COR-L47 (cell line): ENCODE measurements around the gene PES1.
"Not testable (repeated sequence)": the region's sequence is repeated elsewhere in the genome, so short reads cannot be mapped to it uniquely, and the experiment has no call there.

Experiments used
- DNase-seq: peaks from one replicate; lab custom pipeline; 2025; lab: John Stamatoyannopoulos, UW

Gene PES1

DNA sequence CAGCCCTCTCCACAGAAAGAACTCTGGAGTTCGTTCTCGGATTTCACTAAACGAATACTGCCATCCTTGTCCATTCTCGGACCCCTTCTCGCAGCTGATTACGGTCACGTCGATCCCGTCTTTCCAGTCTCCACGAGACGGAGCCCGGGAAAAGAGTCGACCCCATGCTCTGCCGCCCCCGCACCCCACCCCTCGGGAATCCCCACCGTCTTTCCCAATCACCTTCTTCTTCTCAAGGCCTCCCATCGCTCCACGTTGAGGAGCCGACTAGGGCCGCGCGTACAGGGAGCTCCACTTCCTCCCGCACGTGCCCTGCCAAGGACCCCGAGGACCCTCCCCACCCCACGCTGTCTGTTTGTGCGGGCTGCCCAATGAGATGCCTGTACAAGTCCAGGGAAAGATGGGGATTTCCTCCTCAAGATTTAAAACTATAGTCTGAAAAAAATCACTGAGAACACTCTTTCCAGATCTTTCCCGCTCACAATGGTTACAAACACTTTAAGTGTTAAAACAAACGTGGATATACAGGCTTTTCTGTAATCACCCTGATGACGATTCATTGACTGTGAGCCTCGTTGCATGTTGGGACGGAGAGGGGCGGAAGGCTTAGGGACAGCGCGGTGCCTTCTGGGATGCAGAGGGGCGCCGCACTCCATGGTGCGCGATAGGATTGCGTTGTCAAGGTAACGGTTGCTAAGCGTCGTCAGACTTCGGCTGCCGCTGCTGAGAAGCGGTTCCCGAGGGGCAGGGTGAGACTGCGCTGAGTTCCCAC, at the start of gene PES1:
Gene PES1 (minus strand): TSS at position 323 of the 772 bp plus-strand sequence. CDS start 77 bp downstream, at position 246.
- peak; percentile 99 for DNase-seq

DNA sequence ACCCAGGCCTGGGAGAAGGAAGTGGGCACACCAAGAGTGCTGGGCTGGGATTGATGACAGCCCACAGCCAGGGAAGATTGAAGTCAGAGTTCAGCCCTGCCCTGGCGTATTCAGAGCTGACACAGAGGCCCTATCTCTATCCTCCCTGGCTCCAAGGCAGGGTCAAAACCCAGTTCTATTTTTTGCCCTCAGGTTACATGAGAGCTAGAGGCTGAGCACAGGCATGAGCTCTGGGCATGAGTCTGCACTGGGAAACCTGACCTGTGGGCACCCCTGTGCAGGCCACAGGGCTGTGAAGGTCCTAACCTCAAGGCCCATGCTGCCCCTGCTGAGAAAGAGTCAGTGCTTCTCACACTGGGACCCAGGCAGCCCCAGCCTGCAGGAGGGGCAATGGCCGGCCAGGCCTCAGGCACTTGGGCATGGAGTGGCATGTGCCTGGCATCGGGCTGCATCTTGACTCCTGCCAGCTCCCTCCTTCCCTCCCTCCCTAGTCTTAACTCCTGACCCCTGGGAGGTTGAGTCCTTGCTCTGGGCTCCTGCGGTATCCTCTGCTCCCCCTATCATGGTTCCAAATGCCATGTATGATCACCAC, 49.2 kb upstream of the PES1 start:
- DNase-seq, result no peak

DNA sequence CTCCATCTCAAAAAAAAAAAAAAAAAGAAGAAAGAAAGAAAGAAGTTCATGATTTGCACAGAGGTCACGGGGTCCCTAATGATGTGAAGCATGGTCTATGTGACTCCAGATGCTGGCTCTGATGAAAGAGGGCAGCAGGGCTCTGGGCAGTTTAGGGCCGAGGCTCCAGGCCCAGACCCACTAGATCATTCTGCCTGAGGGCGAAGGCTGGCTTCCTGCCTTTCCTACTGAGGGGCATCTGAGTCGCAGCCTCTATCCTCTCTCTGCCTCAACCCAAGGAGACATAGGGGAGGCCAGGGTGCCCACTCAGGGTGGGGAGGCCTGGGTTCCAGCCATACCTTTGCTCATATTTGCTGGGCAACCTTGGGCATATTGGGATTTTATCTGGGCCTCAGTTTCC, 48.7 kb upstream of the PES1 start:
- DNase-seq, result no peak

DNA sequence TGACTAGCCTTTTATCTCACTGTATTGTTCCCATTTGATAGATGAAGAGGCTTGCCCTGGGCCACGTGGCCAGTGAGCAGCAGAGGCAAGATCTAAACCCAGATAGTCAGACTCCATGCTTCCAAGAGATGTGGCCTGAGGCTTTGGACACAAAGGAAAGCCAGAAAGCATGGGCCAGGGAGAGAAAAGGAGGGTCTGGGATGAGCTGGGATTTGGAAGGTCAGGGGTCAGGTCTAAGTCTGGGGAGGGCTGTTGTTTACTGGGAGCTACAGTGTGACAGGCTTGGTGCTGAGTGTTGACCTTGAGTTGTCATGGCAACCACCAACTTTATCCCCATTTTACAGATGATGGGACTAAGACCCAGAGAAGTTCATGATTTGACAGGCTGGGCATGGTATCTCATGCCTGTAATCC, 46.0 kb upstream of the PES1 start:
- no peak for DNase-seq

DNA sequence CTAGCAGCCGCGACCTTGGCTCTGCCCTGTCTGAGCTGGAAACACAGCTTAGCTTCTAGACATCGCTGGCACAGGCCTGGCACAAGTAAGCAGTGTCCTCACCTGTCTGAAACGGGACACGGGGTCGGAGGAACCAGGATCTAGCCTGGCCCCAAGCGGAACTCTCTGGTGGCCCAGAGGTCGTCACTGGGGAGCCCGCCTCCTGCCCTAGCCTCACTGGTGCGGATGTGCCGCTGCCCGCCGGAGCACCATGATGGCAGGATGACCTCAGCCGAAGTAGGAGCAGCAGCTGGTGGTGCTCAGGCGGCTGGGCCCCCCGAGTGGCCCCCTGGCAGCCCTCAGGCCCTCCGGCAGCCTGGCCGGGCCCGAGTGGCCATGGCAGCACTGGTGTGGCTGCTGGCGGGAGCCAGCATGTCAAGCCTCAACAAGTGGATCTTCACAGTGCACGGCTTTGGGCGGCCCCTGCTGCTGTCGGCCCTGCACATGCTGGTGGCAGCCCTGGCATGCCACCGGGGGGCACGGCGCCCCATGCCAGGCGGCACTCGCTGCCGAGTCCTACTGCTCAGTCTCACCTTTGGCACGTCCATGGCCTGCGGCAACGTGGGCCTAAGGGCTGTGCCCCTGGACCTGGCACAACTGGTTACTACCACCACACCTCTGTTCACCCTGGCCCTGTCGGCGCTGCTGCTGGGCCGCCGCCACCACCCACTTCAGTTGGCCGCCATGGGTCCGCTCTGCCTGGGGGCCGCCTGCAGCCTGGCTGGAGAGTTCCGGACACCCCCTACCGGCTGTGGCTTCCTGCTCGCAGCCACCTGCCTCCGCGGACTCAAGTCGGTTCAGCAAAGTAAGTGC, 44.7 kb upstream of the PES1 start:
- no peak for DNase-seq

DNA sequence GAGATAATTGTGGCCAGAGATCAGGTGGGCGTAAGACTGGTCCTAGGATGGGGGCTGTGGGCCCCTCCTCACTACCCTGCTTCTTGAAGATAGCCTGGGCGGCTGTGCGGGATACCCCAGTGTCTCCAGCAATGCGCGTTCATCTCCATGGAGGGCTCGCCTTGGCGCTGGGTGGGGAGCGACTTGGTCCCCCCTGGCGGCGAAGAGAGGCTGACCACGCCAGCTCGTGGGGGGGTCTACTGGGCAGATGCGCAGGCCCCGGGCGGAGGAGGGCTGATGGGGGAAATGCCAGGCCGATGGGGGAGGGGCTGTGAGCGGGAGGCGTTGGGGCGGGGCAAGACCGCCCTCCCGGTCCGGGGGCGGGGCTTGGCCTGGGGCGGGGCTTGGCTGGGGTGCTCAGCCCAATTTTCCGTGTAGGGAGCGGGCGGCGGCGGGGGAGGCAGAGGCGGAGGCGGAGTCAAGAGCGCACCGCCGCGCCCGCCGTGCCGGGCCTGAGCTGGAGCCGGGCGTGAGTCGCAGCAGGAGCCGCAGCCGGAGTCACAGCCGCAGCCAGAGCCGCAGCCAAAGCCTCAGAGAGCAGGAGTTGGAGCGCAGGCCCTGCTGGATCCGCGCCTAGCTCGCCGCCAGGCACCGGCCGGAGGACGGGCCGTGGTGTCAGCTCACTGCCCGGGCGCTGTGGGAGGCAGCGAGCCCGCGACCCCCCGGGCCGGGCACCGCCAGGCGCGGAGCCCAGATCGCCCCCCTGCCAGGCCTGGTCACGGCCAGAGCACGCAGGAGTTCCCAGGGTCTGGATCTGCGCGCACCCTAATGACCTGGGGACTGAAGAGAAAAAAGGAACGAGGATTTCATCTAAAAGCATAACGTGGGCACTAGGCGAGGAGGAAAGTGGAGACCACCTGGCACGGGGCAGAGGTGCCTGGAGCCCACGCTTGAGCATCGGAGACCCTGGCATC, 43.8 kb upstream of the PES1 start, which contains the start of gene SLC35E4:
Gene SLC35E4 (plus strand): TSS at position 509 of the 953 bp plus-strand sequence. CDS start 670 bp downstream, outside the sequence.
- DNase-seq, result peak; percentile 85

DNA sequence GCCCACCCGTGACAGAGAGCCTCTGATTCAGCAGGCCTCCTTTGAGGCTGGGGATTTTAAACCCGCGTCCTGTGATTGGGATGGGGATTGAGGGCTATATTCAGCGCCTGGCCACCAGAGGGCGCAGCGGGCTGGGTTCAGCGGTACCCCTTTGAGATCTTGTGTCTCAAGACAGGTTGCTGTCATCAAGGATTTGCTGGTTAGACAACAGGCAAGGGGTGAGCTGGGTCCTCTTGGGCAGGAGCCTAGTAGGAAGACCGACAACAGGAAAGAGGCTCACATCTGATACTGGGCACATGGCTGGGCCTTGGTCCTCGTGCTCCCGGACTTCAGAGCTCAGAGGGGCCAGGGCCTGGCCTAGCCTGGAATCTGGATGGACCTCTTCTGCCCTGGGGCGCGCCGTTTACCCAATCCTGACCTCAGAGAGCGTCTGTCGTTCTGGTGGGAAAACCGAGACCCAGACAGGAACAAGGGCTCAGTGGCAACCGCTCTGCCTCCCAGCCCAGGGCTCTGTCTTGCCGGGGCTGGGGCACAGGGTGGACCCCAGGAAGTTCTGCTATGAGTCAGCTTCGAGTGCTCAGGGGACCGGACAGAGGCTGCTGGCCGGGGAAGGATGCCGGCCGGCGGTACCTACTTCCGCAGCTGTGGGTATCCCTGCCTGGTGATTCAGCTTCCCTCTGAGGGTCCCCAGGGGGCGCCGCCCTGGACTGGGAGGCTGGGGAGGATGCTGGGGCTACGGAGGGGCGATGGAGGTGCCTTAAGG, 42.9 kb upstream of the PES1 start:
- DNase-seq, result peak; percentile 70

DNA sequence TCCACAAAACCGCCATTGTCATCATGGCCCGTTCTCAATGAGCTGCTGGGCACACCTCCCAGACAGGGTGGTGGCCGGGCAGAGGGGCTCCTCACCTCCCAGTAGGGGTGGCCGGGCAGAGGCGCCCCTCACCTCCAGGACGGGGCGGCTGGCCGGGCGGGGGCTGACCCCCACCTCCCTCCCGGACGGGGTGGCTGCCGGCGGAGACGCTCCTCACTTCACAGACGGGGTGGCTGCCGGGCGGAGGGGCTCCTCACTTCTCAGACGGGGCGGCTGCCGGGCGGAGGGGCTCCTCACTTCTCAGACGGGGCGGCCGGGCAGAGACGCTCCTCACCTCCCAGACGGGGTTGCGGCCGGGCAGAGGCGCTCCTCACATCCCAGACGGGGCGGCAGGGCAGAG, 39.8 kb upstream of the PES1 start:
- not testable (repeated sequence) for DNase-seq

DNA sequence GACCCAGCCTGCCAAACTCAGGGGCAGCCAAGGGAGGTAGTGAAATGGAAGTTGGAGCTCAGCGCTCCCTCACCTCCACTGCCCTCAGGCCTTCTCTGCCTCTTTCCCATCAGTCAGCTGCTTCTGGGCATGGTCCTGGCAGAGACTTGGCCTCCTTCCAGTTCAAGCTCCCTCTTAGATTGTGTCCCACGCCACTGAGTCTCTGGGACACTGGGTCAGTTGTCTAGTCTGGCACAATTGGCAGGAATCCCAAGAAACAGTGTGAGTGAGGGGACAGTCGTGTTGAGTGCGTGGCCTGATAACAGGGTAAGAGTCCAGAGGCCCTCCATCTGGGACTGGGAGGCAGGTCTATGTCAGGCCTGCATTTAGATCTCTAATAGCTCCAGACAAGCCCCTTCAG, 36.8 kb upstream of the PES1 start:
- no peak for DNase-seq

DNA sequence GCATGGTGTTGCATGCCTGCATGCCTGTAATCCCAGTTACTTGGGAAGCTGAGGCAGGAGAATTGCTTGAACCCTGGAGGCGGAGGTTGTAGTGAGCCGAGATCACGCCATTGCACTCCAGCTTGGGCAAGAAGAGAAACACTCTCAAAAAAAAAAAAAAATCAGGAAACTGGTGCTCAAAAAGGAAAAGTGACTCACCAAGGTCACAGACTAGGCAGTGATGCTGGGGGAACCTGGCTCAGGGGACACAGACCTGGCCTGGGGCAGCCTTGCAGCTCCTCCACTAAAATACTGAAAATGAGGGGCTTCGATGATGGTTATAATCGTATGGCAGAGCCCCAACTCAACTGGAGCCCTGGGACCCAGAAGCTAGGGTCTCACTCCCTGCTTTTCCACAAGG, 35.8 kb upstream of the PES1 start:
- no peak for DNase-seq

DNA sequence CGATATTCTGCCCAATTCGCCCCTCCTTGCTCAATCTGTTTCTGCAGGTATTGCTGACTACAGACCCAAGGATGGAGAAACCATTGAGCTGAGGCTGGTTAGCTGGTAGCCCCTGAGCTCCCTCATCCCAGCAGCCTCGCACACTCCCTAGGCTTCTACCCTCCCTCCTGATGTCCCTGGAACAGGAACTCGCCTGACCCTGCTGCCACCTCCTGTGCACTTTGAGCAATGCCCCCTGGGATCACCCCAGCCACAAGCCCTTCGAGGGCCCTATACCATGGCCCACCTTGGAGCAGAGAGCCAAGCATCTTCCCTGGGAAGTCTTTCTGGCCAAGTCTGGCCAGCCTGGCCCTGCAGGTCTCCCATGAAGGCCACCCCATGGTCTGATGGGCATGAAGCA, 34.7 kb upstream of the PES1 start:
- DNase-seq, result no peak

DNA sequence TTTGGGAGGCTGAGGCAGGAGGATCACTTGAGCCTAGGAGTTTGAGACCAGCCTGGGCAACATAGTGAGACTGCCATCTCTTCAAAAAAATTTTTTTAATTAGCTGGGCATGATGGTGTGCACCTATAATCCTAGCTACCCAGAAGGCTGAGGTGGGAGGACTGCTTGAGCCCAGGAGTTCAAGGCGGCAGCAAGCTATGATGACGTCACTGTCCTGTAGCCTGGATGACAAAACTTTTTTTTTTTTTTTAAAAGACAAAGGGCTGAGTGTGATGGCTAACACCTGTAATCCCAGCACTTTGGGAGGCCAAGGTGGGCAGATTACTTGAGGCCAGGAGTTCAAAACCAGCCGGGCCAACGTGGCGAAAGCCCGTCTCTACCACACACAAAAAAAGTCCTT, 28.2 kb upstream of the PES1 start:
- not testable (repeated sequence) for DNase-seq

DNA sequence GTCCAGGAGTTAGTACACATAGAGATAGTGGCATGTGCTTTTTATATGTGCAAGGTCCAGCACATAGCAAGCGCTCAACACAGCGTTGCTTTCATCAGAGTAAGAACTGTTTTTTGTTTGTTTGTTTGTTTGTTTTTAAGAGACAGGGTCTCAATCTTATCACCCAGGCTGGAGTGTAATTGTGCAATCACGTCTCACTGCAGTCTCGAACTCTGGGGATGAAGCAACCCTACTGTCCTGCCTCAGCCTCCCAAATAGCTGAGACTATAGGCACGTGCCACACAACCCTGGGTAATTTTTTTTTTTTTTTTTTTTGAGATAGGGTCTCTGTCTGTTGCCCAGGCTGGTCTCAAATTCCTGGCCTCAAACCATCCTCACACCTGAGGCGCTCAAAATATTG, 26.1 kb upstream of the PES1 start:
- no peak for DNase-seq

DNA sequence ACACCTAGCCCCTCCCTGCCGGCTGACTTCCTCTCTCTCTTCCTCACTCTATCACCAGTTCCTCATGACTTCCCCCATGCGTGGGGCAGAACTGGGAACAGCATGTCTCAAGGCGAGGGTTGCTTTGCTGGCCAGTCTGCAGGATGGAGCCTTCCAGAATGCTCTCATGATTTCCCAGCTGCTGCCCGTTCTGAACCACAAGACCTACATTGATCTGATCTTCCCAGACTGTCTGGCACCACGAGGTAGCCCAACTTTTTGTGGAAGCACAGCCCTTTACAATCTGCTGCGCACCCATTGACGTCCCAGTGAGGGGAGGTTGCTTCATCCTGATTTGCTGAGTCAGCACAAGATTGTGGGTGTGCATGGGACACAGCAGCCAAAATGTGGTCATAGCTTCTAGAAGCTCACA, 23.8 kb upstream of the PES1 start:
- no peak for DNase-seq

DNA sequence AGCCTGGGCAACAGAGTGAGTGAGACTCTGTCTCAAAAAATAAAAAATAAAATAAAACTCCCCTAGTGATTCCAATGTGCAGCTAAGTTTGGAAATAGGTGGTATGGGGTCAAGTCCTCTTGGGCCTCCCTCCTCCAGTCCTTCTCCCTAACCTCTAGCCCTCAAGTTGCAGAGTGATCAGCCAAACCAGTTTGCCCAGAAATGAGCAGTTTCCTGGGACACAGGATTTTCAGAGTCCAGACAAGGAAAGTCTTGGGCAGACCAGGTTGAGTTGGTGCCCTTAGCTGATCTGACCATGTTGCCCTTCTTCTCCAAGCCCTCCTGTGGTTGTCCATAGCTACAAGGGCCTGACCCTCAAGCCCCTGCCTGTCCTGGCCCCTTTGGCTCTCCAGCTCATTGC, 23.2 kb upstream of the PES1 start:
- no peak for DNase-seq

DNA sequence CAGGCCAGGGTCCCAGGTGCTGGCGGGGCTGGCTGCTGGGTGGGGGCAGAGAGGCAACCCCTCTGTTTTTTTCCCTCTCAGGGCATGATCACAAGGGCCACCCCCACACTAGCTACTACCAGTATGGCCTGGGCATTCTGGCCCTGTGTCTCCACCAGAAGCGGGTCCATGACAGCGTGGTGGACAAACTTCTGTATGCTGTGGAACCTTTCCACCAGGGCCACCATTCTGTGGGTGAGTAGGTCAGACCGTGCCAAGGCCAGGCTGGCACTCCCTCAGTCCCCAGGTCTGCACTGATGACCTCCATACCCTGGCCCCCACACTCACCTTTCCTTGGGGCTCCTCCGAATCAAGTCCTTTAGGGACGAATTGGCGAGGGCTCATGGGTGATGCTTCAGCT, 22.6 kb upstream of the PES1 start:
- no peak for DNase-seq

DNA sequence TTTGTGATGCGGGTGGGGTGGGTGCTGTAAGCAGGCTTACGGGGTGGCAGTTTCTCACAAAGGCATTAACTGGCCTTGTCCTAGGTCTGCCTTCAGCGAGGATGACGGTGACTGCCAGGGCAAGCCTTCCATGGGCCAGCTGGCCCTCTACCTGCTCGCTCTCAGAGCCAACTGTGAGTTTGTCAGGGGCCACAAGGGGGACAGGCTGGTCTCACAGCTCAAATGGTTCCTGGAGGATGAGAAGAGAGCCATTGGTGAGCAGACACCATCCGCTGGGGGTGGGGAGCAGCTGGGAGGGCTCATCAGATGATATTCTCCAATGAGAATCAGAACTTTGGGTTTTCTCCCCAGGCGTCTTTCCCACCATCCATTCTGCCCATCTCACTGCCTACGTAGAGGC, 21.1 kb upstream of the PES1 start:
- no peak for DNase-seq

DNA sequence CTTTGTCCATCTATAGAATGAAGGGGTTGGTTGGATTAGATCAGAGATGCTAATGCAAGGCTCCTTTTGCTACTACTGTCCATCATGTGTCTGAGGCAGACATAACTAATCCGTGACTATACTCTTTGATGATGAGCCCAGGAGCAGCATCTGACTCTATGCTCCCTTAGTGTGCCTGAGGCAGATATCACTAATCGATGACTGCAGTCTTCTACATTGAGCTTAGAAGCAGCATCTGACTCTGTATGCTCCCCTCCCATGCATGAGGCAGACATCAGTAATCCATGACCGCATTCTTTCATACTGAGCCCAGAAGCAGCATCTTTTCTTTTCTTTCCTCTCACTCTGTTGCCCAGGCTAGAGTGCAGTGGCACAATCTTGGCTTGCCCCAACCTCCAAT, 19.5 kb upstream of the PES1 start:
- no peak for DNase-seq

DNA sequence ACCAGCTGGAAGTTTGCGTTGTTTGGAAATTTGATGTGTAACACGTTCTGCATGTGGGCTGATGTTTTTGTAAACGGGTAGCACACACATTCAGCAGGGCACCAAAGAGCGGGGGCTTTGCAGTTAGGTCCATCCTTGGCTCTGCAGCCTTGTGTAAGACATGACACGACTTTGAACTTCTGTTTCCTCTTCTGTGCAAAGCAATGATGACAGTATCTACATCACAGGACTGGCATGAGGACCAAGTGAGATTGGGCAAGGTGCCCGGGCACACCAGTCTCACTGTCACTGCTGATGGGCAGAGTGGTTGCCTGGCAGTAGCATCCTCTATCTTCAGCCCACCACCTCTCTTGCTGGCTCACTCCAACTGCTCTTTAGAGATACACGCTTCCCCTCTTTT, 18.6 kb upstream of the PES1 start:
- DNase-seq, result no peak

DNA sequence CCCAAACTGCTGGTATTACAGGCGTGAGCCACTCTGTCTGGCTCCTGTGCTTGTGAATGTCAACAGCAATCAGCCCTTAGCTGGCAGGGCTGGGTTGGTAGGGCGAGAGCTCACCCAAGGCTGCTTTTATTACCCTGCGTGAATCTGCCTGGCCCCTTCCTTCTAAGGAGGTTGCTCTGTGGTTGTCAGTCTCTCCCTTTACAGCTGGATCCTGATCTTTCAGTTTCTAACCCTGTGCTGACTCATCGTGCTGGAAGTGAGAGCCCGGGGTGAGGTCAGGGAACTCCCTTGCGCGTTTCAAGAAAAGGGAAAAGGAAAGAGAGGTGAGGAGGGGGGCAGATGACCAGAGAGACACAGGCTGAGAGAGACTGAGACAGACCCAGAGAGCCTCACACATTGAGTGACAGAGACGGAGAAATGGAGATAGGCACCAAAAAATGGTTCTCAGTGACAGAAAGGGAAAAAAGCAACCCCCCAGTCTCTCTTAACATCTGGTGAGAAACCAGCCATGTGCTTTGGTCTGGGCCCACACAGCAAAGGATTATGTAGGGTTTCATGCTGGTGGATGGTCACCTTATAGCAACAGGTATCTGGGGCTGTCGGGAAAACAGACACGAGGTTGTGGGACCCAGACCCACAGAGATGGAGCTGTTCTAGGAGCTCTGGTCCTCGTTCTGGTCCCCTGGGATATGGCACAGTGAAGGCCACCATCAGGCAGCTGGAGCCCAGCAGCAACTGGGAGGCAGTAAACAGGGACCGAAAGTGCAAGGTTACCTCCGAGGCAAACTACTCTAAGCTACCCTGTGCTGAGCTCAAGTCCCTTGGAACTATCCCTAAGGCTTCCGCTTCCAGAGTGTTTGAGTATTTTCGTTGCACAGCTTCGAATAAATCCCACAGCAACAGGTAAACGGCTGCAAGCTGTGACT, 17.8 kb upstream of the PES1 start:
- no peak for DNase-seq
